Measurements from ENCODE around the gene APOL5.

APOL5 gene

GRCh38 chr22:35739076-35739930 lies 21.6 kb downstream of the APOL5 start:
- in situ Hi-C loops (cut with MboI; ENCODE audit: low pct_unique_long_range_greater_than_20kb, low sequenced_read_pairs) = no loop called here
- no peak for DNase-seq

GRCh38 chr22:35739931-35740380 lies 22.3 kb downstream of the APOL5 start:
- in situ Hi-C loops (cut with MboI; ENCODE audit: low pct_unique_long_range_greater_than_20kb, low sequenced_read_pairs) = no loop called here
- DNase-seq = no peak

- no peak for DNase-seq
- in situ Hi-C loops (cut with MboI; ENCODE audit: low pct_unique_long_range_greater_than_20kb, low sequenced_read_pairs) = no loop called here
Observed at GRCh38 chr22:35740616-35741015, 22.9 kb downstream of the APOL5 start.

GRCh38 chr22:35742342-35743100 lies 24.8 kb downstream of the APOL5 start:
- no peak for DNase-seq
- in situ Hi-C loops (cut with MboI; ENCODE audit: low pct_unique_long_range_greater_than_20kb, low sequenced_read_pairs) = no loop called here

GRCh38 chr22:35743326-35743860 lies 25.7 kb downstream of the APOL5 start:
- DNase-seq = no peak
- in situ Hi-C loops (cut with MboI; ENCODE audit: low pct_unique_long_range_greater_than_20kb, low sequenced_read_pairs) = no loop called here

GRCh38 chr22:35746248-35746647 lies 28.6 kb downstream of the APOL5 start:
- no peak for DNase-seq
- in situ Hi-C loops (cut with MboI; ENCODE audit: low pct_unique_long_range_greater_than_20kb, low sequenced_read_pairs) = no loop called here

GRCh38 chr22:35746946-35747703 lies 29.5 kb downstream of the APOL5 start:
- DNase-seq = no peak

GRCh38 chr22:35749808-35750207 lies 32.1 kb downstream of the APOL5 start:
- in situ Hi-C loops (cut with MboI; ENCODE audit: low pct_unique_long_range_greater_than_20kb, low sequenced_read_pairs) = no loop called here
- peak; percentile 78 for DNase-seq

More at GRCh38 chr22:35746946-35747703, 29.5 kb downstream of the APOL5 start:
- in situ Hi-C loops (cut with MboI; ENCODE audit: low pct_unique_long_range_greater_than_20kb, low sequenced_read_pairs) = no loop called here

- in situ Hi-C loops (cut with MboI; ENCODE audit: low pct_unique_long_range_greater_than_20kb, low sequenced_read_pairs) = no loop called here
- DNase-seq = peak; percentile 71
Observed at GRCh38 chr22:35752006-35752862, 34.6 kb downstream of the APOL5 start.

- in situ Hi-C loops (cut with MboI; ENCODE audit: low pct_unique_long_range_greater_than_20kb, low sequenced_read_pairs) = no loop called here
- no peak for DNase-seq
Observed at GRCh38 chr22:35752863-35753189, 35.2 kb downstream of the APOL5 start.

- in situ Hi-C loops (cut with MboI; ENCODE audit: low pct_unique_long_range_greater_than_20kb, low sequenced_read_pairs) = no loop called here
- no peak for DNase-seq
Observed at GRCh38 chr22:35754761-35755160, 37.1 kb downstream of the APOL5 start.

- no peak for DNase-seq
- in situ Hi-C loops (cut with MboI; ENCODE audit: low pct_unique_long_range_greater_than_20kb, low sequenced_read_pairs) = no loop called here
Observed at GRCh38 chr22:35756722-35757121, 39.0 kb downstream of the APOL5 start.

- DNase-seq = no peak
- in situ Hi-C loops (cut with MboI; ENCODE audit: low pct_unique_long_range_greater_than_20kb, low sequenced_read_pairs) = no loop called here
Observed at GRCh38 chr22:35758394-35758793, 40.7 kb downstream of the APOL5 start.

GRCh38 chr22:35761037-35761436 lies 43.4 kb downstream of the APOL5 start:
- DNase-seq = no peak
- in situ Hi-C loops (cut with MboI; ENCODE audit: low pct_unique_long_range_greater_than_20kb, low sequenced_read_pairs) = no loop called here

- in situ Hi-C loops (cut with MboI; ENCODE audit: low pct_unique_long_range_greater_than_20kb, low sequenced_read_pairs) = no loop called here
- DNase-seq = no peak
Observed at GRCh38 chr22:35766654-35767580, 49.2 kb downstream of the APOL5 start.

- in situ Hi-C loops (cut with MboI; ENCODE audit: low pct_unique_long_range_greater_than_20kb, low sequenced_read_pairs) = no loop called here
- no peak for DNase-seq
Observed at GRCh38 chr22:35769974-35770373, 52.3 kb downstream of the APOL5 start.

- DNase-seq = no peak
- in situ Hi-C loops (cut with MboI; ENCODE audit: low pct_unique_long_range_greater_than_20kb, low sequenced_read_pairs) = no loop called here
Observed at GRCh38 chr22:35775339-35775738, 57.7 kb downstream of the APOL5 start.

Measured in KBM-7 (cell line).